Measurements from ENCODE around the gene CACNA1B.

GRCh38 chr9:138073808-138074207 lies 196.2 kb downstream of the CACNA1B start:
- TF ChIP-seq POLR2A (IDR thresholded peaks at IDR 0.05; ENCODE audit: borderline replicate concordance, extremely low read depth, insufficient read depth, insufficient read length) (no peak), MAX (IDR thresholded peaks at IDR 0.05) (no peak)
